ENCODE data around the gene EZR.
"Not testable (repeated sequence)": the region's sequence is repeated elsewhere in the genome, so short reads cannot be mapped to it uniquely, and the experiment has no call there.

Gene EZR

GRCh38 chr6:158840465-158840864 is 21.3 kb upstream of the EZR start:
- Histone ChIP-seq H3K4me2 (ENCODE audit: low read length) (no peak overlapping the region), H2AFZ (ENCODE audit: low read depth, low read length) (no peak overlapping the region), H3K79me2 (ENCODE audit: low read length) (no peaks in the 10 kb centered on the region), H4K20me1 (ENCODE audit: insufficient read depth, low read length) (no peaks in the 10 kb centered on the region), H3K27me3 (ENCODE audit: low read depth, low read length) (no peaks in the 10 kb centered on the region), H3K36me3 (replicated peaks; ENCODE audit: low read depth, low read length) (no peaks in the 10 kb centered on the region), H3K27ac (ENCODE audit: low read length) (no peak overlapping the region), H3K9me3 (ENCODE audit: insufficient read depth, low read length) (no peaks in the 10 kb centered on the region), H3K9ac (ENCODE audit: low read length) (no peak overlapping the region), H3K4me3 (ENCODE audit: low read length) (no peak overlapping the region), H3K4me1 (ENCODE audit: low read length) (peaks cover 22% of the 10 kb centered on the region)
- TF ChIP-seq CTCF (IDR thresholded peaks at IDR 0.05; ENCODE audit: low read depth, low read length): no peak
- TF ChIP-seq EZH2phosphoT487 (IDR thresholded peaks at IDR 0.05; ENCODE audit: low read depth): no peak

GRCh38 chr6:158839796-158840195 is 20.6 kb upstream of the EZR start:
- Histone ChIP-seq H3K79me2 (ENCODE audit: low read length) (no peaks in the 10 kb centered on the region), H3K27ac (ENCODE audit: low read length) (no peak overlapping the region), H3K4me2 (ENCODE audit: low read length) (no peak overlapping the region), H3K4me3 (ENCODE audit: low read length) (no peak overlapping the region), H3K9ac (ENCODE audit: low read length) (no peak overlapping the region), H3K9me3 (ENCODE audit: insufficient read depth, low read length) (no peaks in the 10 kb centered on the region), H3K4me1 (ENCODE audit: low read length) (peaks cover 25% of the 10 kb centered on the region), H4K20me1 (ENCODE audit: insufficient read depth, low read length) (no peaks in the 10 kb centered on the region), H3K36me3 (replicated peaks; ENCODE audit: low read depth, low read length) (no peaks in the 10 kb centered on the region), H2AFZ (ENCODE audit: low read depth, low read length) (no peak overlapping the region), H3K27me3 (ENCODE audit: low read depth, low read length) (no peaks in the 10 kb centered on the region)
- TF ChIP-seq EZH2phosphoT487 (IDR thresholded peaks at IDR 0.05; ENCODE audit: low read depth): no peak
- no peak for TF ChIP-seq CTCF (IDR thresholded peaks at IDR 0.05; ENCODE audit: low read depth, low read length)

GRCh38 chr6:158838790-158839189 is 19.6 kb upstream of the EZR start:
- not testable (repeated sequence) for H3K36me3 ChIP-seq (replicated peaks; ENCODE audit: low read depth, low read length); H2AFZ ChIP-seq (ENCODE audit: low read depth, low read length); H4K20me1 ChIP-seq (ENCODE audit: insufficient read depth, low read length); H3K79me2 ChIP-seq (ENCODE audit: low read length); H3K9ac ChIP-seq (ENCODE audit: low read length); H3K9me3 ChIP-seq (ENCODE audit: insufficient read depth, low read length); H3K27me3 ChIP-seq (ENCODE audit: low read depth, low read length); H3K27ac ChIP-seq (ENCODE audit: low read length); H3K4me3 ChIP-seq (ENCODE audit: low read length); H3K4me2 ChIP-seq (ENCODE audit: low read length)
- H3K4me1 ChIP-seq (ENCODE audit: low read length): peaks cover 18% of the 10 kb centered on the region

GRCh38 chr6:158837684-158838625 is 18.8 kb upstream of the EZR start:
- Histone ChIP-seq H2AFZ (ENCODE audit: low read depth, low read length) (no peak overlapping the region), H3K9ac (ENCODE audit: low read length) (no peak overlapping the region), H3K27ac (ENCODE audit: low read length) (no peak overlapping the region), H3K27me3 (ENCODE audit: low read depth, low read length) (no peaks in the 10 kb centered on the region), H3K79me2 (ENCODE audit: low read length) (no peaks in the 10 kb centered on the region), H3K4me3 (ENCODE audit: low read length) (no peak overlapping the region), H3K4me2 (ENCODE audit: low read length) (no peak overlapping the region), H3K4me1 (ENCODE audit: low read length) (peaks cover 10% of the 10 kb centered on the region), H3K9me3 (ENCODE audit: insufficient read depth, low read length) (no peaks in the 10 kb centered on the region), H4K20me1 (ENCODE audit: insufficient read depth, low read length) (no peaks in the 10 kb centered on the region), H3K36me3 (replicated peaks; ENCODE audit: low read depth, low read length) (no peaks in the 10 kb centered on the region)
- TF ChIP-seq EZH2phosphoT487 (IDR thresholded peaks at IDR 0.05; ENCODE audit: low read depth) (no peak), CTCF (IDR thresholded peaks at IDR 0.05; ENCODE audit: low read depth, low read length) (no peak)

All from OCI-LY3 (cell line).